Hepatocyte (in vitro differentiated cells): Measurements from ENCODE around the gene FXYD1.

Experiments used
- CTCF ChIP-seq: fragments of 200-600 bp; sonication (generic); IDR thresholded peaks from 2 replicates; pipeline ENCODE4 v1.5.1; 2016; ENCODE audit warnings: antibody characterized with exemption, mild to moderate bottlenecking; ENCODE audit not compliant: poor library complexity
- EZH2phosphoT487 ChIP-seq: fragments of 200-600 bp; sonication (generic); IDR thresholded peaks from one replicate; pipeline ENCODE4 v1.6.1; 2018; ENCODE audit warnings: antibody characterized with exemption, mild to moderate bottlenecking, low read depth, moderate library complexity; ENCODE audit not compliant: unreplicated experiment, severe bottlenecking

- TF ChIP-seq CTCF (no peak), EZH2phosphoT487 (no peak)
Measured at GRCh38 chr19:35100588-35101533, 37.8 kb upstream of the FXYD1 start.
